OCI-LY3 (cell line): Measurements from ENCODE around the gene AGER.

Experiments
- EZH2phosphoT487 ChIP-seq: fragments of 200-600 bp; shearing (Covaris generic); IDR thresholded peaks from 2 replicates; pipeline ENCODE4 v1.6.1; 2018; ENCODE audit warnings: antibody characterized with exemption, mixed run types, low read depth
- TF ChIP-seq, protein P1 (sequence below): fragments of 200-600, 300-600 bp; sonication (generic); IDR thresholded peaks from 2 replicates; pipeline ENCODE4 v1.5.1; 2014; ENCODE audit warnings: antibody characterized with exemption, low read length, low read depth

DNA sequence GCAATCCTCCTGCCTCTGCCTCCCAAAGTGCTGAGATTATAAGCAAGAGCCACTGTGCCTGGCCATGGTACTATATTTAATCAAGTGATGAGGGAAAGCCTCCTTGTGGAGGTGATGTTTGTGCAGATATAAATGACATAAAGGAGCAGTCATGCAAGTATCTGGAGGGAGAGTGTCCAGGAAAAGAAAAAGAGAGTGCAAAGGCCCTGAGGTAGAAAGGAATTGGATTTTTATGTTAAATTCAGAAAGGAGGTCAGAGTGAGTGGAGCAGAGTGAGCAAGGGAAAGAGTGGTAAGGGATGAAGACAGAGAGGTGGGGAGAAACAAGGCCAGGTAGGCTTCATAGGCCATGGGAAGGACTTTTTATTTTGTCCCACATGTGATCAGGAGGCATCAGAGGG is 46.6 kb downstream of the AGER start:
- TF ChIP-seq, protein P1, sequence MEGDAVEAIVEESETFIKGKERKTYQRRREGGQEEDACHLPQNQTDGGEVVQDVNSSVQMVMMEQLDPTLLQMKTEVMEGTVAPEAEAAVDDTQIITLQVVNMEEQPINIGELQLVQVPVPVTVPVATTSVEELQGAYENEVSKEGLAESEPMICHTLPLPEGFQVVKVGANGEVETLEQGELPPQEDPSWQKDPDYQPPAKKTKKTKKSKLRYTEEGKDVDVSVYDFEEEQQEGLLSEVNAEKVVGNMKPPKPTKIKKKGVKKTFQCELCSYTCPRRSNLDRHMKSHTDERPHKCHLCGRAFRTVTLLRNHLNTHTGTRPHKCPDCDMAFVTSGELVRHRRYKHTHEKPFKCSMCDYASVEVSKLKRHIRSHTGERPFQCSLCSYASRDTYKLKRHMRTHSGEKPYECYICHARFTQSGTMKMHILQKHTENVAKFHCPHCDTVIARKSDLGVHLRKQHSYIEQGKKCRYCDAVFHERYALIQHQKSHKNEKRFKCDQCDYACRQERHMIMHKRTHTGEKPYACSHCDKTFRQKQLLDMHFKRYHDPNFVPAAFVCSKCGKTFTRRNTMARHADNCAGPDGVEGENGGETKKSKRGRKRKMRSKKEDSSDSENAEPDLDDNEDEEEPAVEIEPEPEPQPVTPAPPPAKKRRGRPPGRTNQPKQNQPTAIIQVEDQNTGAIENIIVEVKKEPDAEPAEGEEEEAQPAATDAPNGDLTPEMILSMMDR, result no peak
- no peak for TF ChIP-seq EZH2phosphoT487
